IMR-90 (cell line): ENCODE data around the gene STAC2. TPM values are rescaled to one million over a fixed set of nuclear protein-coding genes. Genes with fewer than 3 reads are reported as not detected.

Experiments
- ATAC-seq: fragments of 200-7000 bp; cut with Tn5 transposase; 2 replicates; pipeline ENCODE4 v1.9.1; 2020; ENCODE audit warnings: low read depth, mild to moderate bottlenecking, moderate library complexity
- BruUV-seq: library from RNA; stranded (reverse); fragments of 400-500 nt; replicated peaks from 2 replicates; lab custom pipeline; 2021; lab: Mats Ljungman, UMichigan
- CTCF ChIA-PET: fragments of 300-600 bp; formaldehyde crosslinking; extraction: SDS; loops from one replicate; lab custom pipeline; 2021; ENCODE audit warnings: antibody characterized with exemption; lab: Yijun Ruan, JAX
- POLR2A ChIA-PET: fragments of 300-600 bp; sonication (Branson Sonifier 250); formaldehyde crosslinking; loops from one replicate; lab custom pipeline; 2022; ENCODE audit warnings: antibody characterized with exemption; ENCODE audit not compliant: unreplicated experiment; lab: Charles Lee
- DNase-seq: peaks from one replicate; pipeline ENCODE4 v3.0.0; 2013
- H2AFZ ChIP-seq: replicated peaks from 2 replicates; pipeline ENCODE3; 2013; ENCODE audit warnings: low read length, mild to moderate bottlenecking; ENCODE audit not compliant: poor library complexity
- H2AK5ac ChIP-seq: 2 replicates; pipeline ENCODE4 v1.6.1; 2013; ENCODE audit warnings: low read depth, low read length, inconsistent platforms
- H2AK9ac ChIP-seq: replicated peaks from 2 replicates; pipeline ENCODE3; 2013; ENCODE audit warnings: mild to moderate bottlenecking, low read depth, low read length, moderate library complexity; ENCODE audit not compliant: poor library complexity
- H2BK120ac ChIP-seq: 2 replicates; pipeline ENCODE4 v1.6.1; 2013; ENCODE audit warnings: low read depth, low read length, inconsistent platforms
- H2BK15ac ChIP-seq: 3 replicates; pipeline ENCODE4 v1.6.1; 2013; ENCODE audit warnings: low read depth, low read length, inconsistent platforms
- H2BK20ac ChIP-seq: 2 replicates; pipeline ENCODE4 v1.6.1; 2013; ENCODE audit warnings: low read depth, mild to moderate bottlenecking, inconsistent platforms, low read length, moderate library complexity
- H2BK5ac ChIP-seq: 2 replicates; pipeline ENCODE4 v1.6.1; 2013; ENCODE audit warnings: mild to moderate bottlenecking, low read depth, low read length, inconsistent platforms; ENCODE audit not compliant: poor library complexity, severe bottlenecking
- H3K14ac ChIP-seq: replicated peaks from 2 replicates; pipeline ENCODE4 v1.6.1; 2013; ENCODE audit warnings: low read depth, low read length, inconsistent platforms
- H3K18ac ChIP-seq: 2 replicates; pipeline ENCODE4 v1.6.1; 2013; ENCODE audit warnings: low read depth, low read length, control low read depth
- H3K23ac ChIP-seq: 2 replicates; pipeline ENCODE4 v1.6.1; 2013; ENCODE audit warnings: low read depth, low read length, inconsistent platforms
- H3K27ac ChIP-seq: 2 replicates; pipeline ENCODE4 v1.5.1; 2013; ENCODE audit warnings: mild to moderate bottlenecking, control low read depth, low read length; ENCODE audit not compliant: insufficient read depth
- H3K27me3 ChIP-seq: 2 replicates; pipeline ENCODE4 v1.6.1; 2013; ENCODE audit warnings: low read length; ENCODE audit not compliant: control insufficient read depth, insufficient read depth
- H3K36me3 ChIP-seq: 2 replicates; pipeline ENCODE4 v1.6.1; 2013; ENCODE audit warnings: low read length, mixed read lengths; ENCODE audit not compliant: control insufficient read depth, insufficient read depth
- H3K4ac ChIP-seq: 2 replicates; pipeline ENCODE4 v1.6.1; 2013; ENCODE audit warnings: low read depth, low read length, inconsistent platforms
- H3K4me1 ChIP-seq: 2 replicates; pipeline ENCODE4 v1.6.1; 2013; ENCODE audit warnings: low read length, mixed read lengths; ENCODE audit not compliant: control insufficient read depth, insufficient read depth
- H3K4me2 ChIP-seq: 2 replicates; pipeline ENCODE4 v1.6.1; 2013; ENCODE audit warnings: low read depth, mild to moderate bottlenecking, control low read depth, low read length, moderate library complexity
- H3K4me3 ChIP-seq: 2 replicates; pipeline ENCODE4 v1.5.1; 2013; ENCODE audit warnings: low read depth, mild to moderate bottlenecking, control low read depth, low read length, moderate library complexity; ENCODE audit not compliant: insufficient read depth
- H3K56ac ChIP-seq: 2 replicates; pipeline ENCODE4 v1.6.1; 2013; ENCODE audit warnings: low read length, inconsistent platforms; ENCODE audit not compliant: insufficient read depth; ENCODE audit errors: extremely low read depth
- H3K79me1 ChIP-seq, 2 experiments: 2 replicates each; pipeline ENCODE4 v1.6.1; 2013; ENCODE audit warnings: low read length in 2 of 2, inconsistent platforms in 1 of 2, low read depth in 1 of 2
- H3K9ac ChIP-seq: 2 replicates; pipeline ENCODE4 v1.6.1; 2013; ENCODE audit warnings: low read depth, low read length, control low read depth
- H3K9me1 ChIP-seq: 2 replicates; pipeline ENCODE4 v1.6.1; 2013; ENCODE audit warnings: low read length, inconsistent platforms; ENCODE audit not compliant: insufficient read depth
- H3K9me3 ChIP-seq: 2 replicates; pipeline ENCODE4 v1.6.1; 2013; ENCODE audit warnings: low read length; ENCODE audit not compliant: control insufficient read depth, insufficient read depth
- H4K20me1 ChIP-seq: 2 replicates; pipeline ENCODE4 v1.6.1; 2013; ENCODE audit warnings: low read length, inconsistent platforms; ENCODE audit not compliant: insufficient read depth
- H4K5ac ChIP-seq: 2 replicates; pipeline ENCODE4 v1.6.1; 2013; ENCODE audit warnings: mild to moderate bottlenecking, low read depth, low read length, control low read depth
- H4K8ac ChIP-seq, 2 experiments: 2 replicates each; pipeline ENCODE4 v1.6.1; 2013; ENCODE audit warnings: low read depth in 2 of 2, low read length in 2 of 2, control low read depth in 1 of 2, inconsistent platforms in 1 of 2
- H4K91ac ChIP-seq: 2 replicates; pipeline ENCODE4 v1.6.1; 2013; ENCODE audit warnings: low read depth, low read length, inconsistent platforms; ENCODE audit not compliant: insufficient read depth
- BHLHE40 ChIP-seq: fragments of 150-350 bp; IDR thresholded peaks from 2 replicates; pipeline ENCODE4 v1.6.1; 2016; ENCODE audit warnings: mild to moderate bottlenecking, low read depth, low read length
- CEBPB ChIP-seq: IDR thresholded peaks from 2 replicates; pipeline ENCODE4 v1.6.1; 2012; ENCODE audit warnings: low read depth, low read length, improper control_type of control experiment
- CHD1 ChIP-seq: IDR thresholded peaks from 2 replicates; pipeline ENCODE4 v1.6.1; 2012; ENCODE audit warnings: low read depth, low read length, improper control_type of control experiment
- RAD21 ChIP-seq: IDR thresholded peaks from 2 replicates; pipeline ENCODE4 v1.6.1; 2012; ENCODE audit warnings: low read length, improper control_type of control experiment
- RCOR1 ChIP-seq: IDR thresholded peaks from 2 replicates; pipeline ENCODE4 v1.6.1; 2012; ENCODE audit warnings: mild to moderate bottlenecking, low read length, improper control_type of control experiment; ENCODE audit not compliant: insufficient replicate concordance
- SMC3 ChIP-seq: fragments of 150-350 bp; IDR thresholded peaks from 2 replicates; pipeline ENCODE4 v1.6.1; 2016; ENCODE audit warnings: low read depth, mild to moderate bottlenecking, antibody characterized with exemption, low read length, moderate library complexity
- WGBS, 2 experiments: methylation state at CpG; one replicate each; pipeline versions ENCODE4 v1.1.5 to v1.1.7; 2013; ENCODE audit warnings: missing lambda C conversion rate in 2 of 2; ENCODE audit not compliant: insufficient read length in 1 of 2; ENCODE audit errors: extremely low coverage in 2 of 2; 5-methylcytosine and 5-hydroxymethylcytosine counted together
- dilution Hi-C: fragments of 300-500 bp; cut with HindIII; formaldehyde crosslinking; loops from one replicate; pipeline ENCODE4 v1.14.3; 2018; ENCODE audit warnings: low sequenced_read_pairs; ENCODE audit not compliant: unreplicated experiment
- in situ Hi-C: fragments of 300-500 bp; cut with MboI; formaldehyde crosslinking; loops from 3 replicates; pipeline ENCODE4 v1.14.3; 2019; ENCODE audit warnings: low sequenced_read_pairs, inconsistent platforms, mixed read lengths
- intact Hi-C: fragments of 100-400 bp; cut with micrococcal nuclease; formaldehyde crosslinking; loops from 2 replicates; pipeline ENCODE4 v1.10.0; 2022
- polyA plus RNA-seq, 3 experiments: library from polyadenylated mRNA; depleted of rRNA; stranded (reverse); fragments of >200 nt; gene quantifications; 2 replicates each; pipeline ENCODE4 v1.2.3, GENCODE V29; 2012; ENCODE audit warnings: low replicate concordance in 1 of 3
- total RNA-seq: library from RNA; depleted of rRNA; stranded (reverse); fragments of >200 nt; gene quantifications from 2 replicates; pipeline ENCODE4 v1.2.3, GENCODE V29; 2012
- TF ChIP-seq, protein P1 (sequence below): fragments of 150-350 bp; IDR thresholded peaks from 2 replicates; pipeline ENCODE4 v1.6.1; 2017; ENCODE audit warnings: mild to moderate bottlenecking, antibody characterized with exemption, low read length, low read depth
- TF ChIP-seq, protein P2 (sequence below): conservative IDR thresholded peaks from 2 replicates; pipeline ENCODE4 v1.5.1; 2012; ENCODE audit warnings: mild to moderate bottlenecking, low read depth, low read length, improper control_type of control experiment

The STAC2 gene
- total and polyA plus RNA-seq, 2 of the 4 experiments (the other 2 are of a cell fraction): 0.02 TPM; not detected in 1

DNA sequence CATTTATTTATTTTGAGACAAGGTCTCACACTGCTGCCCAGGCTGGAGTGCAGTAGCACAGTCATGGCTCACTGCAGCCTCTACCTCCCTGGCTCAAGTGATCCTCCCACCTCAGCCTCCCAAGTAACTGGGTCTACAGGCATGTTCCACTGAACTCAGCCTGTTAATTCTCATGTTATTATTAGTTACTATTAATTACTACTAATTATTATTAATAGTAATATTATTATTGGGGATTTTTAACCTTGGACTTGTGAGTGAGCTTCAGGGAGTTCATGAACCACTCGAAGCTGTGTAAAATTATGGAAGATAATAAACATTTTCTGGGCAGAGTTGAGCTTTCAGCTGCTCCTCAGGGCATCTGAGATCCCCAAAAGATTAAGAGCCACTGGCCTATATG lies 4.6 kb upstream of the STAC2 start:
- Histone ChIP-seq H2AFZ (no peak overlapping the region), H4K20me1 (no peaks in the 10 kb centered on the region), H3K79me1 (no peaks in the 10 kb centered on the region), H3K23ac (no peak overlapping the region), H3K4me3 (no peak overlapping the region), H3K9me1 (no peaks in the 10 kb centered on the region), H3K36me3 (no peaks in the 10 kb centered on the region), H3K9ac (no peak overlapping the region), H3K27me3 (peaks cover 20% of the 10 kb centered on the region), H2BK5ac (no peak overlapping the region), H3K4ac (no peak overlapping the region), H4K8ac (no peak overlapping the region), H3K9me3 (no peaks in the 10 kb centered on the region), H2BK20ac (no peak overlapping the region), H3K27ac (no peak overlapping the region), H2AK5ac (no peak overlapping the region), H2AK9ac (no peak overlapping the region), H3K14ac (no peak overlapping the region), H4K91ac (no peak overlapping the region), H3K56ac (no peak overlapping the region), H2BK15ac (no peak overlapping the region), H4K5ac (no peak overlapping the region), H3K18ac (no peak overlapping the region), H3K4me1 (peaks cover 4% of the 10 kb centered on the region), H3K4me2 (no peak overlapping the region), H2BK120ac (no peak overlapping the region)
- POLR2A ChIA-PET: interaction anchor here (0.5 kb wide), 1 partner anchor 30 kb away, joined by 15 read pairs; the partner anchor contains the start of gene RPL19
- no CpG with 5 or more reads among the region's 1 CpG for whole genome bisulfite sequencing, 2 experiments
- dilution Hi-C loops (no loop called here), in situ Hi-C loops (no loop called here), intact Hi-C loops (loop anchor here (10.0 kb wide), 1 partner anchor 166 kb away; no protein-coding TSS in a partner anchor)
- CTCF ChIA-PET: no interaction called here
- no peak for ATAC-seq
- no TSS peak for BruUV-seq
- TF ChIP-seq, protein P1, sequence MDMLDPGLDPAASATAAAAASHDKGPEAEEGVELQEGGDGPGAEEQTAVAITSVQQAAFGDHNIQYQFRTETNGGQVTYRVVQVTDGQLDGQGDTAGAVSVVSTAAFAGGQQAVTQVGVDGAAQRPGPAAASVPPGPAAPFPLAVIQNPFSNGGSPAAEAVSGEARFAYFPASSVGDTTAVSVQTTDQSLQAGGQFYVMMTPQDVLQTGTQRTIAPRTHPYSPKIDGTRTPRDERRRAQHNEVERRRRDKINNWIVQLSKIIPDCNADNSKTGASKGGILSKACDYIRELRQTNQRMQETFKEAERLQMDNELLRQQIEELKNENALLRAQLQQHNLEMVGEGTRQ: no peak
- TF ChIP-seq CEBPB (no peak), CHD1 (no peak), RCOR1 (no peak), BHLHE40 (no peak), SMC3 (no peak), RAD21 (no peak)
- TF ChIP-seq, protein P2, sequence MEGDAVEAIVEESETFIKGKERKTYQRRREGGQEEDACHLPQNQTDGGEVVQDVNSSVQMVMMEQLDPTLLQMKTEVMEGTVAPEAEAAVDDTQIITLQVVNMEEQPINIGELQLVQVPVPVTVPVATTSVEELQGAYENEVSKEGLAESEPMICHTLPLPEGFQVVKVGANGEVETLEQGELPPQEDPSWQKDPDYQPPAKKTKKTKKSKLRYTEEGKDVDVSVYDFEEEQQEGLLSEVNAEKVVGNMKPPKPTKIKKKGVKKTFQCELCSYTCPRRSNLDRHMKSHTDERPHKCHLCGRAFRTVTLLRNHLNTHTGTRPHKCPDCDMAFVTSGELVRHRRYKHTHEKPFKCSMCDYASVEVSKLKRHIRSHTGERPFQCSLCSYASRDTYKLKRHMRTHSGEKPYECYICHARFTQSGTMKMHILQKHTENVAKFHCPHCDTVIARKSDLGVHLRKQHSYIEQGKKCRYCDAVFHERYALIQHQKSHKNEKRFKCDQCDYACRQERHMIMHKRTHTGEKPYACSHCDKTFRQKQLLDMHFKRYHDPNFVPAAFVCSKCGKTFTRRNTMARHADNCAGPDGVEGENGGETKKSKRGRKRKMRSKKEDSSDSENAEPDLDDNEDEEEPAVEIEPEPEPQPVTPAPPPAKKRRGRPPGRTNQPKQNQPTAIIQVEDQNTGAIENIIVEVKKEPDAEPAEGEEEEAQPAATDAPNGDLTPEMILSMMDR: no peak
- no peak for DNase-seq
